KOPT-K1 (cell line): Measurements from ENCODE around the gene IL16.

Experiments
- H3K27ac ChIP-seq: fragments of 200-600 bp; sonication (generic); 2 replicates; pipeline ENCODE4 v1.5.1; 2016; ENCODE audit warnings: antibody characterized with exemption, mild to moderate bottlenecking, low read depth, low read length; ENCODE audit not compliant: poor library complexity, severe bottlenecking
- H3K36me3 ChIP-seq: fragments of 200-600 bp; sonication (generic); 2 replicates; pipeline ENCODE4 v1.5.1; 2017; ENCODE audit warnings: antibody characterized with exemption, mild to moderate bottlenecking, low read length, moderate library complexity; ENCODE audit not compliant: insufficient read depth
- H3K9me3 ChIP-seq: fragments of 200-600 bp; sonication (generic); 2 replicates; pipeline ENCODE4 v1.5.1; 2017; ENCODE audit warnings: antibody characterized with exemption, low read length, mild to moderate bottlenecking; ENCODE audit not compliant: insufficient read depth, poor library complexity, severe bottlenecking

The IL16 gene

DNA sequence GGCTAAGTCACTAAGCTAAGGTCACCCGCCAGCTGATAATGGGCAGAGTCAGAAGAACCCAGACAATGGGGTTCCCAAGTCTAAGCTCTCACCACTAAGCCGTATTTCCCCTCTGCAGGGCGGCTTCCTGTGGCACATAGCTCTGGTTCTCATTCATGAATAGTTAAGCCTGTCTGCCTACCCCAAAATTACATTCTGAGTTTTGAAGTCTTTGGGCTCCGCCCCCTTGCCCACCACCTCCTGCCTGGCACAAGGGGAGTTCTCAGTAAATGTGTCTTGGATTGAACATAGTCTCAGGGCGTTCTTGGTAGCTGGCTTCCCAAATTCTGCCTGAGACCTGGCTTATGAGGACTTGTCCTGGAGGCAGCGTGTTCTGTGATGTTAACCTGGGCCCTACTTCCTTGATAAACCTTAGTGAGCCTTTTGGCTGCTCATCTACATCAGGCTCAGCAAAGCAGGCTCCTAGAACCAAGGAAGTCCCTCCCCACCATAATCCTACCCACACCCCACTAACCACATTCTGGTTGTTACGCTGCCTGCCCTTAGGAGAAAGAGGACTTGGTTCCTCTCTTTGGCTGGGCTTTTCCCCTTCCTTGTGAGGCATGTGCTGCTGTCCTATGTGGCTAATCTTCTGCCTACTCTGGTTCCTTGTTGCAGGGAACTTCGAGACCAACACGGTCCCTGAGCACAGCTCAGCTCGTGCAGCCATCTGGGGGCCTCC is 72.4 kb downstream of the IL16 start:
- no peaks in the 10 kb centered on the region for H3K36me3 ChIP-seq
- no peak overlapping the region for H3K27ac ChIP-seq
- H3K9me3 ChIP-seq = no peaks in the 10 kb centered on the region

DNA sequence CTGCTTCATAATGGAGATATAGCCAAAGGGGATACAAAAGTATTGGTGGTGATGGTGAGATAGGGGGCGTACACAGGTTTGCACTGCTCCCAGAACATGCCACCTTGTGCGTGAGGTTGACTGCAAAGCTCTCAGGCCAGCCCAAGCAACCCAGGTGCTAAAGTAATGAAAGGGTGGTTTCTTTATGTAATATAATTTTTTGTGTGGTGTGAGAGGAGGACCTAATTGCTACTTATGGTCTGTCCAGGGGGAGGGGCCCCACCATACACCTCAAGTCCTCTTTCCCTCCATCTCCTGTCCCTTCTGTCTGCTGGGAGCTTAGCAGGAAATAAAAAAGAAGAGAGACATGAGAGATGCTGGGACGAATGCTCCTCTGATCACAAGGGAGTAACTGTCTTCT is 73.5 kb downstream of the IL16 start:
- H3K36me3 ChIP-seq = no peaks in the 10 kb centered on the region
- H3K27ac ChIP-seq = no peak overlapping the region
- H3K9me3 ChIP-seq = no peaks in the 10 kb centered on the region

DNA sequence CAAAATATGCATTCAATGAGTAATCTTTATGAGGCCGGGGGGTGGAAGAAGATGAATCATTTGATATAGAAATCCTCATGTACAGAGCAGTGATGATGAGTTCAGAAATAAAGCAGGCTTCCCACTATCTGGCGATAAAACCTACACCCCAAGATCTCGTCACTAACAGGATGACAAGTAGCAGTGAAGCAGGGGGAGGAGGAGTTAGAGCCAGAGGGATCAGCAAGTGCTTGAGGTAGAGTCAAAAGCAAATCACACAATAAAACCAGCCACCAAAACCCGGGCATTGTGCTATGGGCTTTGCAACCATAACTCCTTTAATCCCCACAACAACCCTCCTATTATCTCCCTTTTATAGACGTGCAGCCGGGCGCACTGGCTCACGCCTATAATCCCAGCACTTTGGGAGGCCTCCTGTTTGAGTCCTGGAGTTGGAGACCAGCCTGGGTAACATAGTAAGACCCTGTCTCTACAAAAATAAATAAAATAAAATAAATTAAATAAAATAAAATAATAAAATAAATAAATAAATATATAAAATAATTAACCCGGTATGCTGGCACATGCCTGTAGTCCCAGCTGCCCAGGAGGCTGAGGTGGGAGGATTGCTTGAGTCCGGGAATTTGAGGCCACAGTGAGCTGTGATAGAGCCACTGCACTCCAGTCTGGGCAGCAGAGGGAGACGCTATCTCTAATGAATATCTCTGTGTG is 74.3 kb downstream of the IL16 start:
- Histone ChIP-seq H3K27ac (no peak overlapping the region), H3K9me3 (no peaks in the 10 kb centered on the region), H3K36me3 (no peaks in the 10 kb centered on the region)

DNA sequence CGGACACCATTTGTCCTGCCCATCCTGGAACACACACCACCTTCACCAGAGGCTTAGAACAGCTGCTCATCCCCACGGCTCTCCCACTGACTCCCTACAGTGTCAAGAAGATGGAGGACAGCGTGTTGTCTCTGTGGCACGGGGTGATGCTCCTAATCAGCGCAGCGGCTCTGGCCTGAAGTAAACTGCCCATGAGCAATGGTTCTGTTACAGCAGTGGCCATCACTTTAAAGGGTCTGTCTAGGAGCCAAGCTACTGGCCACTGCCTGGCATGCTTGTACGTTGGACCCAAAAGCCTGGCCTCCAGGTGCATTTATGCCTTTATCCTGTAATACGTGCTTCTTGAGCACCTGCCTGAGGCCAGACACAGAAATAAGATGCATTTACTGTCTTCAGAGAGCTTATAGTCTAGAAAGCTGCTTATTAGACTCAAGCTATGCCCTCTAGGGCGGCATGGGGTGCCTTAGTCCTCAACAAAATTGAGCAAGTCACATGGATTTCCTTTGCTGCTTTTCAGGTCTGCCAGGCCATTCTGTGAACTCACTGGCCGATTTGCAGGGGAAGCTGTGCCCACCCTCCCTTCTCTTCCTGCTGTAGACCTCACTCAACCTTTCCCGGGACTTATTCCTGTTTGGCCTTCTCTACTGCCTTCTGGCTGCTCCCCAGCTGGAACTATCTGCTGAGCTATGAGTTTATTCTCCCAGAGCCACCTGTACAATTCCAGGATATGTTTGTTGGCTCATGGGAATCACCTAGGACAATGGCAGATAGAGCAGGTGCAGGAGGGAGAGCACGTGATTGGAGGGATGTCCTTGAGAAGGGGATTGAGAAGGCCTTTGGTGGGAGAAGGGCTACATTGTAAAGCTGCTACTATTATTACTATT is 75.3 kb downstream of the IL16 start:
- peaks cover 2% of the 10 kb centered on the region for H3K9me3 ChIP-seq
- H3K36me3 ChIP-seq = no peaks in the 10 kb centered on the region
- no peak overlapping the region for H3K27ac ChIP-seq

DNA sequence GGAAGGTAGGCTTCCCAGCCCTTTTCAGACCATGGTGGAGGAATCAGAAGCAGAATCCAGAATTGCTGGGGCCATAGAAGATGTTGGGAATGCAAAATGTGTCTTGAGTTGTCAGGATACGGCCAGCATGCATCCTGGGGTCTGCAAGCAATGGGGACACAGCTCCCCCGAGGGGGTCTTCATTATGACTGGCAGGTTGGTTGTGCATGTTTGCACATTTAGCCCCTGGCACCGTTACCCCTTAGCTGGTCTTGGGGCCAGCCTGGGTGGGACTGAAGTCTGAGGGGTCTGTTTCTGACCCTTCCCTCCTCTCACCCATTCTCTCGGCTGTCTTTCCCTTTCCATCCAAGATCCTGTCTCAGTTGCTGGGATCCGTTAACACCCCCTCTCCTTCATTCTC is 76.5 kb downstream of the IL16 start:
- Histone ChIP-seq H3K36me3 (no peaks in the 10 kb centered on the region), H3K9me3 (peaks cover 10% of the 10 kb centered on the region), H3K27ac (no peak overlapping the region)

DNA sequence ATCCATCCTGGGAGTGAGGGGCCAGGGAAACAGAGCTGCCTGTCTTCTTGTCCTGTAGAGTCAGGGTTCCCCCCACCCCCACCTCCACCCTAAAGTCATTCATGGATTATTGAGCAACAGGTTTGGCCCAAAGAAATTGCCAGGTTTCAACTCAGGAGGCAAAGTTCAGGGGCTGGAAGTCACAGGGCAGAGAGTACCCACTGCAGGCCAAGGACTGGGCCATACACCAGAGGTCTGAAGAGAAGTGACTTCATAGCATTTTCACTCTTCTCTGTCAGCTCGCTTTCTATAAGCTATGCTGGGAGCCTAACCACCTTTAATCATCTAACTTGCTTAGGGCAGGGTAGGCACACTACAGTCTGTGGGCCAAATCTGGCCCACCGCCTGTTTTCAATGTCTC is 77.2 kb downstream of the IL16 start:
- Histone ChIP-seq H3K9me3 (peaks cover 10% of the 10 kb centered on the region), H3K27ac (no peak overlapping the region), H3K36me3 (no peaks in the 10 kb centered on the region)

DNA sequence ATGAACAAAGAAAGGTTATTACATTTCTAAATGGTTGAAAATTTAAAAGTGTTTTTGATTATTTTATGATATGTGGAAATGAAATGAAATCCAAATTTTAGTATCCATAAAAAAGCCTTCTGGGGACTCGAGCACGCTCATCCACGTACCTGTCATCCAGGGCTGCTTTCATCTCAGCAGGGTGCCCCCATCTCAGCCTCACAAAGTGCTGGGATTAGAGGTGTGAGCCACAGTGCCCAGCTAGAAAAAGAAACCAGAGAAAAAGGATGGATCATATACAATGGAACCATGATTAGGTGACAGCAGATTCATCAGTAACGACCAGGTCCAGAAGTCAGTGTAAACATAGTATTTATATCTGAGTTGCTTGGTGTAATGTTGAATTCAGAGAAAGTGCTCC is 77.6 kb downstream of the IL16 start:
- Histone ChIP-seq H3K9me3 (peaks cover 10% of the 10 kb centered on the region), H3K27ac (no peak overlapping the region), H3K36me3 (no peaks in the 10 kb centered on the region)

GRCh38 chr15:81274931-81275707 is 78.4 kb downstream of the IL16 start:
- Histone ChIP-seq H3K36me3 (no peaks in the 10 kb centered on the region), H3K27ac (no peak overlapping the region), H3K9me3 (peaks cover 10% of the 10 kb centered on the region)

DNA sequence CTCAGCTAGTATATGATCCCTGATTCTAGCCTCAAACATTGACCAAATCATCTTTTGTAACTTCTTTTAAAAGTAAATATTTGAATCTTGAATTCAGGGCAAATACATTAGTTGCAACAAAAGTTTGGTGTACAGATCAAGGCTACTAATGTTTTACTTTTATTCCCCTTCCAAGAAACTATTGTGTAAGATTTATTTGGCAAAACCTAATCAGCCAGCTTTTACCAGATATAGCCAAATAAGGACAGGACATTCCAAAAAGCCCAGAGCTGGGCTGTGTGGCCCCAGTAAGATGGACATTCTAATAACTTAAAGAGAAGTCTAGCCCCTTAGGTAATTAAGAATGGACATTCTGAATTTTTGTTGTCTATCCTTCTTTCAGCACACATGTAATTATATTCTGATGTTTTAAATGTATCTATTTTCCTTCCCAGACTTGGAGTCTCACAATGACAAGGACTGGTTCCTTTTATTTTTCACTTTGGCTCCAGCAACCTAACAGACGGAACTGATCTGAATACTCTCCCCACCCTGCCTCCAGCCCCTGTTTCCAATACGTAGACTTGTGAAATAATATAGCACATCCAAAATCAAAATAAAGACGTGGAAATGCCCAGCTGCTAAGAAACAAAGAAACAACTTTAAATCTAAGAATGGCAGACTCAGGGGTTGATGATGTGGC is 79.2 kb downstream of the IL16 start:
- H3K9me3 ChIP-seq = peaks cover 10% of the 10 kb centered on the region
- no peaks in the 10 kb centered on the region for H3K36me3 ChIP-seq
- H3K27ac ChIP-seq = no peak overlapping the region

GRCh38 chr15:81276967-81277366 is 80.3 kb downstream of the IL16 start:
- no peak overlapping the region for H3K27ac ChIP-seq
- no peaks in the 10 kb centered on the region for H3K36me3 ChIP-seq
- H3K9me3 ChIP-seq = peaks cover 10% of the 10 kb centered on the region

GRCh38 chr15:81277851-81278250 is 81.2 kb downstream of the IL16 start:
- no peaks in the 10 kb centered on the region for H3K36me3 ChIP-seq

GRCh38 chr15:81278306-81279029 is 81.8 kb downstream of the IL16 start:
- H3K9me3 ChIP-seq = peaks cover 10% of the 10 kb centered on the region
- no peaks in the 10 kb centered on the region for H3K36me3 ChIP-seq
- H3K27ac ChIP-seq = no peak overlapping the region

More at GRCh38 chr15:81277851-81278250, 81.2 kb downstream of the IL16 start:
- Histone ChIP-seq H3K27ac (no peak overlapping the region), H3K9me3 (peaks cover 10% of the 10 kb centered on the region)

GRCh38 chr15:81279621-81280485 is 83.2 kb downstream of the IL16 start:
- Histone ChIP-seq H3K27ac (no peak overlapping the region), H3K9me3 (peaks cover 10% of the 10 kb centered on the region)

More at GRCh38 chr15:81279621-81280485, 83.2 kb downstream of the IL16 start:
- H3K36me3 ChIP-seq = no peaks in the 10 kb centered on the region
